ENCODE data around the gene RFC4.
"Not testable (repeated sequence)": the region's sequence is repeated elsewhere in the genome, so short reads cannot be mapped to it uniquely, and the experiment has no call there.

The RFC4 gene

GRCh38 chr3:186825294-186825821 lies 19.1 kb upstream of the RFC4 start:
- no peak overlapping the region for H3K4me3 ChIP-seq (ENCODE audit: low read depth, low read length)
- TF ChIP-seq CTCF (IDR thresholded peaks at IDR 0.05; ENCODE audit: insufficient read depth, low read depth, low read length, missing control alignments): no peak
- peak; percentile 18 for DNase-seq (ENCODE audit: low read depth)

GRCh38 chr3:186824430-186825139 lies 18.3 kb upstream of the RFC4 start:
- DNase-seq (ENCODE audit: low read depth): no peak
- no peak for TF ChIP-seq CTCF (IDR thresholded peaks at IDR 0.05; ENCODE audit: insufficient read depth, low read depth, low read length, missing control alignments)
- H3K4me3 ChIP-seq (ENCODE audit: low read depth, low read length): no peak overlapping the region

GRCh38 chr3:186823386-186823785 lies 17.1 kb upstream of the RFC4 start:
- H3K4me3 ChIP-seq (ENCODE audit: low read depth, low read length): no peak overlapping the region
- no peak for TF ChIP-seq CTCF (IDR thresholded peaks at IDR 0.05; ENCODE audit: insufficient read depth, low read depth, low read length, missing control alignments)
- DNase-seq (ENCODE audit: low read depth): no peak

- not testable (repeated sequence) for H3K4me3 ChIP-seq (ENCODE audit: low read depth, low read length); DNase-seq (ENCODE audit: low read depth)
These were observed 16.1 kb upstream of the RFC4 start for GRCh38 chr3:186822388-186822759.

- peak; percentile 59 for TF ChIP-seq CTCF (IDR thresholded peaks at IDR 0.05; ENCODE audit: insufficient read depth, low read depth, low read length, missing control alignments)
- DNase-seq (ENCODE audit: low read depth): peak; percentile 69
- H3K4me3 ChIP-seq (ENCODE audit: low read depth, low read length): no peak overlapping the region
These were observed 15.4 kb upstream of the RFC4 start for GRCh38 chr3:186821429-186822387.

- H3K4me3 ChIP-seq (ENCODE audit: low read depth, low read length): no peak overlapping the region
- no peak for DNase-seq (ENCODE audit: low read depth)
- no peak for TF ChIP-seq CTCF (IDR thresholded peaks at IDR 0.05; ENCODE audit: insufficient read depth, low read depth, low read length, missing control alignments)
These were observed 12.7 kb upstream of the RFC4 start for GRCh38 chr3:186818956-186819355.

GRCh38 chr3:186818516-186818915 lies 12.2 kb upstream of the RFC4 start:
- H3K4me3 ChIP-seq (ENCODE audit: low read depth, low read length): no peak overlapping the region
- DNase-seq (ENCODE audit: low read depth): no peak
- TF ChIP-seq CTCF (IDR thresholded peaks at IDR 0.05; ENCODE audit: insufficient read depth, low read depth, low read length, missing control alignments): no peak
